GM19463 (cell line): ENCODE results near the gene TJP1.
"Not testable (repeated sequence)": the region's sequence is repeated elsewhere in the genome, so short reads cannot be mapped to it uniquely, and the experiment has no call there.

Experiments
- ATAC-seq: cut with Tn5 transposase; IDR thresholded peaks from one replicate; pipeline ENCODE4 v1.9.1; 2021; ENCODE audit warnings: mild to moderate bottlenecking, moderate library complexity; ENCODE audit not compliant: unreplicated experiment

Gene TJP1

GRCh38 chr15:29708519-29708918 is 113.7 kb downstream of the TJP1 start:
- no peak for ATAC-seq

- ATAC-seq, result no peak
Observed at GRCh38 chr15:29704950-29705597, 117.2 kb downstream of the TJP1 start.

- ATAC-seq, result no peak
Observed at GRCh38 chr15:29701151-29701550, 121.1 kb downstream of the TJP1 start.

- no peak for ATAC-seq
Observed at GRCh38 chr15:29700296-29700695, 122.0 kb downstream of the TJP1 start.

- no peak for ATAC-seq
Observed at GRCh38 chr15:29699791-29700190, 122.5 kb downstream of the TJP1 start.

GRCh38 chr15:29698030-29698701 is 124.1 kb downstream of the TJP1 start:
- ATAC-seq, result no peak

- no peak for ATAC-seq
Observed at GRCh38 chr15:29696950-29697738, 125.1 kb downstream of the TJP1 start.

- not testable (repeated sequence) for ATAC-seq
Observed at GRCh38 chr15:29696506-29696905, 125.8 kb downstream of the TJP1 start.

- no peak for ATAC-seq
Observed at GRCh38 chr15:29695489-29696167, 126.6 kb downstream of the TJP1 start.

- ATAC-seq, result no peak
Observed at GRCh38 chr15:29693225-29693624, 129.0 kb downstream of the TJP1 start.

GRCh38 chr15:29692527-29692926 is 129.7 kb downstream of the TJP1 start:
- no peak for ATAC-seq

GRCh38 chr15:29690765-29691475 is 131.3 kb downstream of the TJP1 start:
- ATAC-seq, result no peak

GRCh38 chr15:29689287-29689986 is 132.8 kb downstream of the TJP1 start:
- no peak for ATAC-seq

GRCh38 chr15:29688506-29689286 is 133.6 kb downstream of the TJP1 start:
- ATAC-seq, result no peak

- ATAC-seq, result no peak
Observed at GRCh38 chr15:29687939-29688505, 134.2 kb downstream of the TJP1 start.

GRCh38 chr15:29687204-29687815 is 135.0 kb downstream of the TJP1 start:
- no peak for ATAC-seq

- no peak for ATAC-seq
Observed at GRCh38 chr15:29686445-29687203, 135.6 kb downstream of the TJP1 start.

GRCh38 chr15:29686079-29686425 is 136.2 kb downstream of the TJP1 start:
- ATAC-seq, result no peak
